Epidermal melanocyte (primary cell): Measurements from ENCODE around the gene EFR3B.
"Not testable (repeated sequence)": the region's sequence is repeated elsewhere in the genome, so short reads cannot be mapped to it uniquely, and the experiment has no call there.

Source experiments
- DNase-seq: peaks from one replicate; pipeline ENCODE4 v3.0.0; 2011; ENCODE audit warnings: low spot score; ENCODE audit not compliant: insufficient read length

The EFR3B gene

GRCh38 chr2:25103287-25103871 is 61.5 kb downstream of the EFR3B start:
- DNase-seq, result no peak

- no peak for DNase-seq
Observed at GRCh38 chr2:25104736-25105135, 62.9 kb downstream of the EFR3B start.

GRCh38 chr2:25105336-25106085 is 63.6 kb downstream of the EFR3B start:
- no peak for DNase-seq

GRCh38 chr2:25109822-25110221 is 67.9 kb downstream of the EFR3B start:
- DNase-seq, result no peak

- DNase-seq, result no peak
Observed at GRCh38 chr2:25112113-25112512, 70.2 kb downstream of the EFR3B start.

GRCh38 chr2:25115249-25115883 is 73.5 kb downstream of the EFR3B start:
- no peak for DNase-seq

- DNase-seq, result no peak
Observed at GRCh38 chr2:25115902-25116301, 74.0 kb downstream of the EFR3B start.

GRCh38 chr2:25116956-25117355 is 75.1 kb downstream of the EFR3B start:
- no peak for DNase-seq

GRCh38 chr2:25119263-25119662 is 77.4 kb downstream of the EFR3B start:
- no peak for DNase-seq

GRCh38 chr2:25122367-25122766 is 80.5 kb downstream of the EFR3B start:
- no peak for DNase-seq

GRCh38 chr2:25123682-25124081 is 81.8 kb downstream of the EFR3B start:
- DNase-seq, result no peak

GRCh38 chr2:25125189-25125588 is 83.3 kb downstream of the EFR3B start:
- DNase-seq, result no peak

GRCh38 chr2:25125976-25126375 is 84.1 kb downstream of the EFR3B start:
- DNase-seq, result no peak

GRCh38 chr2:25127071-25127470 is 85.2 kb downstream of the EFR3B start:
- DNase-seq, result not testable (repeated sequence)

GRCh38 chr2:25127646-25128045 is 85.8 kb downstream of the EFR3B start:
- no peak for DNase-seq

- DNase-seq, result no peak
Observed at GRCh38 chr2:25129901-25130520, 88.1 kb downstream of the EFR3B start.

GRCh38 chr2:25131253-25131566 is 89.3 kb downstream of the EFR3B start:
- no peak for DNase-seq

GRCh38 chr2:25131567-25132298 is 89.9 kb downstream of the EFR3B start:
- no peak for DNase-seq

- DNase-seq, result no peak
Observed at GRCh38 chr2:25132299-25132635, 90.4 kb downstream of the EFR3B start.

- no peak for DNase-seq
Observed at GRCh38 chr2:25132693-25133092, 90.8 kb downstream of the EFR3B start.

GRCh38 chr2:25140535-25140934 is 98.7 kb downstream of the EFR3B start:
- DNase-seq, result not testable (repeated sequence)

- no peak for DNase-seq
Observed at GRCh38 chr2:25141120-25141519, 99.2 kb downstream of the EFR3B start.
